Measurements from ENCODE around the gene INPP4A. TPM values are rescaled to one million over a fixed set of nuclear protein-coding genes. Genes with fewer than 3 reads are reported as not detected.
A peak's percentile ranks its signal among the peaks of the same experiment; 100 is the strongest.

INPP4A gene
- total and polyA plus RNA-seq, 2 experiments from 2014 or later = 7.9 to 13.1 TPM

DNA sequence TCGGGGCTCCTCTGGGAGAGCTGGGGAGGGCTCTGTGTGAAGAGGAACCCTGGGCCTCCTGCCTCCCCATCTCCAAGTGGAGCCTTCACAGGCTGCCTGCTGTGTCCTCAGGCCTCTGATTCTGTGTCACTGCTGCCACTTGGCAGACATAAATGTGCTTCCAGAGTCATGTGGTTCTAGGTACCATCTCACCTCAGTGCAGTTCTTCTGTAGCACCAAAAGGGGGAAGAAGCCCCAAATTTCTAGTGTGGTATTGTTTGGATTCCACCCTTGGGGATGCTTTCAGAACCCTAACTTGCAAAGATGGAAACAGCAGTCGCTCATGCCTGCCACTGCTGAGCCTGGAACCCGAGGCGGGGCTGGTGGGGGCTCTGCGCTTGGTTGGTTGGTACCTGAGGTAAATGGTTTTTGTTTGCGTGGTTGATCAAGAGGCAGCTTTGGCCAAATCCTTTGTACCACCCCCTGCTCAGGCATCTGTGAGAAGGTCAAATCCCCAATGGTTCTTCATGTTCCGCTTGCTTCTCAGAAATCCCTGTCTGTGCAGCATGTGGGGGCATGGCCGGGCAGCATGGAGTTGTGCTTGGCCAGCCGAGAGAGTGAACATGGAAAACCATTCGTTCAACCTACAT is 136.1 kb downstream of the INPP4A start:
- no peaks in the 10 kb centered on the region for H3K36me3 ChIP-seq (replicated peaks; ENCODE audit: insufficient read depth, low read depth)
- WGBS (ENCODE audit: low lambda C conversion rate, missing lambda C conversion rate) = 96% methylated on average over 10 of the region's 10 CpGs
- no peaks in the 10 kb centered on the region for H3K79me2 ChIP-seq
- no peak for TF ChIP-seq EZH2phosphoT487 (IDR thresholded peaks at IDR 0.05; ENCODE audit: low read depth, severe bottlenecking, unreplicated experiment)
- TF ChIP-seq, protein P1, sequence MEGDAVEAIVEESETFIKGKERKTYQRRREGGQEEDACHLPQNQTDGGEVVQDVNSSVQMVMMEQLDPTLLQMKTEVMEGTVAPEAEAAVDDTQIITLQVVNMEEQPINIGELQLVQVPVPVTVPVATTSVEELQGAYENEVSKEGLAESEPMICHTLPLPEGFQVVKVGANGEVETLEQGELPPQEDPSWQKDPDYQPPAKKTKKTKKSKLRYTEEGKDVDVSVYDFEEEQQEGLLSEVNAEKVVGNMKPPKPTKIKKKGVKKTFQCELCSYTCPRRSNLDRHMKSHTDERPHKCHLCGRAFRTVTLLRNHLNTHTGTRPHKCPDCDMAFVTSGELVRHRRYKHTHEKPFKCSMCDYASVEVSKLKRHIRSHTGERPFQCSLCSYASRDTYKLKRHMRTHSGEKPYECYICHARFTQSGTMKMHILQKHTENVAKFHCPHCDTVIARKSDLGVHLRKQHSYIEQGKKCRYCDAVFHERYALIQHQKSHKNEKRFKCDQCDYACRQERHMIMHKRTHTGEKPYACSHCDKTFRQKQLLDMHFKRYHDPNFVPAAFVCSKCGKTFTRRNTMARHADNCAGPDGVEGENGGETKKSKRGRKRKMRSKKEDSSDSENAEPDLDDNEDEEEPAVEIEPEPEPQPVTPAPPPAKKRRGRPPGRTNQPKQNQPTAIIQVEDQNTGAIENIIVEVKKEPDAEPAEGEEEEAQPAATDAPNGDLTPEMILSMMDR (IDR thresholded peaks at IDR 0.05; ENCODE audit: poor library complexity) = no peak
- TF ChIP-seq EZH2 (IDR thresholded peaks at IDR 0.05; ENCODE audit: borderline replicate concordance) = no peak
- no peak overlapping the region for H3K4me3 ChIP-seq
- no peaks in the 10 kb centered on the region for H3K9me3 ChIP-seq (ENCODE audit: low read depth)
- H3K4me2 ChIP-seq = no peak overlapping the region
- H4K20me1 ChIP-seq (ENCODE audit: insufficient read depth, poor library complexity, severe bottlenecking) = no peaks in the 10 kb centered on the region
- no peaks in the 10 kb centered on the region for H3K27me3 ChIP-seq
- peaks cover 12% of the 10 kb centered on the region for H3K4me1 ChIP-seq (ENCODE audit: insufficient read depth)
- H3K9me2 ChIP-seq (replicated peaks; ENCODE audit: insufficient read depth) = no peaks in the 10 kb centered on the region
- no peak overlapping the region for H3K27ac ChIP-seq
- no peak for DNase-seq (ENCODE audit: low spot score)
- H2AFZ ChIP-seq = no peak overlapping the region

GRCh38 chr2:98582523-98582922 is 137.9 kb downstream of the INPP4A start:
- Histone ChIP-seq H3K79me2 (no peaks in the 10 kb centered on the region), H3K9me3 (ENCODE audit: low read depth) (no peaks in the 10 kb centered on the region), H2AFZ (no peak overlapping the region), H3K27ac (no peak overlapping the region), H4K20me1 (ENCODE audit: insufficient read depth, poor library complexity, severe bottlenecking) (no peaks in the 10 kb centered on the region), H3K9me2 (replicated peaks; ENCODE audit: insufficient read depth) (no peaks in the 10 kb centered on the region), H3K4me2 (no peak overlapping the region), H3K27me3 (no peaks in the 10 kb centered on the region), H3K36me3 (replicated peaks; ENCODE audit: insufficient read depth, low read depth) (no peaks in the 10 kb centered on the region), H3K4me1 (ENCODE audit: insufficient read depth) (peaks cover 12% of the 10 kb centered on the region), H3K4me3 (no peak overlapping the region)
- no peak for DNase-seq (ENCODE audit: low spot score)
- WGBS (ENCODE audit: low lambda C conversion rate, missing lambda C conversion rate) = 99% methylated on average over 9 of the region's 9 CpGs
- TF ChIP-seq EZH2phosphoT487 (IDR thresholded peaks at IDR 0.05; ENCODE audit: low read depth, severe bottlenecking, unreplicated experiment) (no peak), EZH2 (IDR thresholded peaks at IDR 0.05; ENCODE audit: borderline replicate concordance) (no peak)
- TF ChIP-seq, protein P1 (IDR thresholded peaks at IDR 0.05; ENCODE audit: poor library complexity) = no peak

- Histone ChIP-seq H3K4me2 (no peak overlapping the region), H3K36me3 (replicated peaks; ENCODE audit: insufficient read depth, low read depth) (no peaks in the 10 kb centered on the region), H3K4me1 (ENCODE audit: insufficient read depth) (peaks cover 12% of the 10 kb centered on the region), H3K4me3 (no peak overlapping the region), H3K27me3 (no peaks in the 10 kb centered on the region), H3K79me2 (no peaks in the 10 kb centered on the region), H3K27ac (peak overlapping the region; percentile 87), H4K20me1 (ENCODE audit: insufficient read depth, poor library complexity, severe bottlenecking) (no peaks in the 10 kb centered on the region), H3K9me2 (replicated peaks; ENCODE audit: insufficient read depth) (no peaks in the 10 kb centered on the region), H3K9me3 (ENCODE audit: low read depth) (no peaks in the 10 kb centered on the region), H2AFZ (no peak overlapping the region)
- TF ChIP-seq EZH2 (IDR thresholded peaks at IDR 0.05; ENCODE audit: borderline replicate concordance) = no peak
- TF ChIP-seq EZH2phosphoT487 (IDR thresholded peaks at IDR 0.05; ENCODE audit: low read depth, severe bottlenecking, unreplicated experiment) = no peak
- TF ChIP-seq, protein P1 (IDR thresholded peaks at IDR 0.05; ENCODE audit: poor library complexity) = no peak
- no peak for DNase-seq (ENCODE audit: low spot score)
- WGBS (ENCODE audit: low lambda C conversion rate, missing lambda C conversion rate) = 92% methylated on average over 7 of the region's 7 CpGs
Observed at GRCh38 chr2:98583276-98583675, 138.6 kb downstream of the INPP4A start.

Data from hepatocyte (in vitro differentiated cells).